Limb (tissue), 2 donors: ENCODE results near the gene SFXN5.
"Not testable (repeated sequence)": the region's sequence is repeated elsewhere in the genome, so short reads cannot be mapped to it uniquely, and the experiment has no call there.

Source experiments
- DNase-seq, 2 donors: peaks; one replicate each; pipeline ENCODE4 v3.0.0-alpha.2; 2016; ENCODE audit errors: extremely low spot score in 2 of 2

SFXN5 gene

DNA sequence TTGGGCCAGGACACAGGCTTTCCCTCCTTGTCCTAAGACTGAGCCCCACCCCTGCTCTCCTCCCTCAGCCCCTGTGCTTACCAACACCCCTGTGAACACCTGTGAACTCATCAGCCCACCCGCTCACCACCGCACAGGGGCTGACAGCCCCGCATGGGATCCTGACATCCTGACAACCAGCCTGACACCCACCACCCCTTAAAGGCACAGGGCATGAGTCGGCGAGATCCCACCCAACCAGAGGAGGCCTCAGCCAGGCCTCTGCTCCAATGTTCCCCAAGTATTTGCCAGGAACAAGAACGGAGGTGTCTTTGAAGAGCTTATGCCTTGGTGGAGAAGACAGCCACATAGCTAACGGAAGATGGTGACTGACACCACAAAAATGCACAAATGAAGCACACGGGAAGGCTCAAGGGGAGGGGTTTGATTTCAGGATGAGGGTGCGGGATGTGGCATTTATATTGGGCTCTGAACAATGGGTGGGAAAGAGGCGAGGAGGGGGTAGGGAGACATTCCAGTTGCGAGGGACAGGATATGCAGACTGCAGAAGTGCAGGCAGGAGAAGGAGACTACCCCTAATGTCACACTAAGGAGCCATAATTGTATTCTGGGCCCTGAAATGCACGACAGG lies 30.2 kb upstream of the SFXN5 start:
- no peak for DNase-seq

GRCh38 chr2:73100956-73101355 lies 29.4 kb upstream of the SFXN5 start:
- DNase-seq: no peak

DNA sequence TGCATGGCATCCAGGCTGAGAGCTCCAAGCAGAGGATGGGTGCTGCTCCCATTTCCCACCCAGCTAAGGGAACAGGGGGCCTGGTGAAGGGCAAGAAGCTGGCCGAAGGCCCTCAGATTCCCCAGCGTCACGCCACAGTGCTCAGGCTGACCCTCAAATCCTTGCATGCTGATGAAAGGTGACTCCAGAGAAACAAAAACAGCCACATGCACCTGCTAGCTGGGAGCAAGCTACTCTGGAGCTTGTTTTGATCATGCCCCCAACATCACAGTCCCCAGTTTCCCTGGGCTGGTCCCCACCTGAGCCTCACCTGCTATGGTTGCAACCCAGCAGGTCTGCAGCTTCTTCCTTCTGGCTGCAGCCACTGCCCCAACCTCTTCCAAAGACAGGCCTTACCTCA lies 28.0 kb upstream of the SFXN5 start:
- no peak for DNase-seq

DNA sequence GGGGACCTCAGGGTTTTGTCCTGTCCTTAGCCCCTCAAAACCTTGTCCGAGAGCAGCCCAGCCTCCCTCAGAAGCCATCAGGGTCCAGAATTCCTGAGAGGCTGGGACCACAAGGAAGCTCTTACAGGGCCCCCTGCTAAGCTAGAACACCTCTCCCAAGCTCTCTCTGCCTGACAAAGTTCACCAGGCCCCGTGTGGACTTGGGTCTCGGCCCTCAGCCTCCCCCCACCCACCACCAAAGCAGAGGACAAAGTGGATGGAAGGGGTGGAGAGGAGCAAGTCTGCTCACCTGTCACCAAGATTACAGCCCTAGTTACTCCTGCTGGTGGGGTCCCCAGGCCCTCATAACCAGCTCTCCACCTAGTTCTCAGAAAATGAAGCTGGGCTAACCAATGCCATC lies 24.4 kb upstream of the SFXN5 start:
- DNase-seq: no peak

- DNase-seq: not testable (repeated sequence)
These were observed 22.2 kb upstream of the SFXN5 start for GRCh38 chr2:73093601-73094218.

DNA sequence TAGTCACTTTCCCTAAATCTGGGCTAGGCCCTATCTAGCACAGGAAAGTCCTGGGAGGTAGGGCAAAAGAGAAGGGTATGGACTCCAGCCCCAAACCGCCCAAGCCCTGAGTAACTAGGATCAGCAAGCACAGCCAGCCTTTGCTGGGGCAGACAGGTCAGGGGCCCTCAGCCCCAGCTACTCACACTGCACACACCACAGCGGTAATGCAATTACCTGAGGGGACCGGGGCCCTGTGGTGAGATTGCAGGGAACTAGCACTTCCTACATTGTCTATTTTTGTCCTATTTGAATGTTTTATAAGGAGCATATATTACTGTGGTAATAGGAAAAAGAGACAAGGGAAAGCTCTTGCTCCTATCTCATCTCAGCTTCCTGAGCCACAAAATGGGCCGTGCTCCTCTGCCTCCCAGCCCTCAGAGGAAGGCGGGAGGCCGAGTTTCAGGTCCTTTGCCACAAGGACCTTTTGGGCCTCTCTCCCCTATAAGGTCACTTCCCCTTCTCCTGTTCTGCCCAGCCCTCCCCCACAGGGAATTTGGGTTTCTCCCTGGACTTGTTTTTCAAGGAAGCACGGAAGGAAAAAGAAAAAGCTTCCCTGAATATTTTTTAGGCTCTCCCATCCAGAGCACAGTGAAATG lies 20.8 kb upstream of the SFXN5 start:
- no peak for DNase-seq

DNA sequence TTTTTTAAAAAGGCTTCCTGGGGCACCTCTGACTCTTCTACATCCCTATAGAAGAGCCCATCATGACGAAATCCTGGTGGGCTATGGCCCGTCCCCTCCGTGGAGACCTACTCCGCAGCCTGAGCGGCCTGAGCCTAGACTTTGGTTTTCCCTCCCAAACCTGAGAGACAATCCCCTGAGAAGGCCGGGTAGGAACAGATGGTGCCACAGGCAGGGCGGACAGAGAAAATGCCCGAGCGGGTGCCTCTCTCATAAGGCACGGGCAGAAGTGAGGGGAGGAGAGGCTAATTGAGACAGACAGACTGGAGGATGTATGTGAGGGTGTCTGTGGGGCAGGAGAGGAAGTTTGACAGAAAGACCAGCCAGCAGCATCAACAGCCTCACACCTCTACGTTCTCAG lies 20.2 kb upstream of the SFXN5 start:
- no peak for DNase-seq

- DNase-seq: no peak
These were observed 19.7 kb upstream of the SFXN5 start for GRCh38 chr2:73091164-73091563.

- DNase-seq: peak; percentile 48 to 57
These were observed 17.9 kb upstream of the SFXN5 start for GRCh38 chr2:73089270-73090030.

GRCh38 chr2:73088703-73089102 lies 17.2 kb upstream of the SFXN5 start:
- no peak for DNase-seq

- no peak for DNase-seq
These were observed 16.7 kb upstream of the SFXN5 start for GRCh38 chr2:73088211-73088610.

DNA sequence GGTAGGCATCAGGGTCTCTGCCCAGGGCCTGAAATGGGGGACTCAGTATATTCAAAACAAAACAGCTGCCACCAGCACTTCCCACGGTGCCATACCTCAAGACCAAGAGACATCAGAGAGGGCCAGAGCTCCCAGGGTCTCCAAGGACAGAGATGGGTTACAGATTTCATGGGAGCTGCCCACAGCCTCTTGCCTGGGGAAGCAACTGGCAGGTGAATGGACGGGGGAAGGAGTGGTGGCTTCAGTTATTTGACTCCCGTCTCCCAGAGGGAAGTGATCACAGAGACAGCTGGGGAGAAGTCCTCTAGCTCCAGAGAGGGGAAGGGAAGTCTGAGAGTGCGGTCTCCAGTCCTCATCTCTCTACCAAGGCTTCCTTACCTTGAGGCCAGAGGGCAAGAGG lies 15.8 kb upstream of the SFXN5 start:
- DNase-seq: no peak

DNA sequence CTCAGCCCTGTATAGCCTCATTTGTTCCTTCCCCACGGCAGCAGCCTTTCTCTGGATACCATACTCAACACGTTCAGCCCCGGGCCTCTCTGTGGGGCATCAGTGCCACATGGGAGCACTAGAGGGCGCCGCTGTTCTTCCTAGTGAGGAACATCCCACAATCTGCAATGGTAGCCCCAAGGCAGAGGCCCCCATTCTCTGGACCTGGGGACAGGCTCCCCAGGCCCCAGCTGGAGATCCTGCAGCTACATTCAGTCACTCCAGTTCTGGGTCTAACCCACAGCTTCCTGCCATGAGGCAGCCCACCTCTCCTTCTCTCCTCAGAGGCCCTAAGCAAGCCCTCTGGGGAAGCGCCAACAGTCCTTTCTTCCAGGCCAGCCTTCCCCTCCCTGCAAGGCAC lies 14.2 kb upstream of the SFXN5 start:
- peak; percentile 67 to 83 for DNase-seq

DNA sequence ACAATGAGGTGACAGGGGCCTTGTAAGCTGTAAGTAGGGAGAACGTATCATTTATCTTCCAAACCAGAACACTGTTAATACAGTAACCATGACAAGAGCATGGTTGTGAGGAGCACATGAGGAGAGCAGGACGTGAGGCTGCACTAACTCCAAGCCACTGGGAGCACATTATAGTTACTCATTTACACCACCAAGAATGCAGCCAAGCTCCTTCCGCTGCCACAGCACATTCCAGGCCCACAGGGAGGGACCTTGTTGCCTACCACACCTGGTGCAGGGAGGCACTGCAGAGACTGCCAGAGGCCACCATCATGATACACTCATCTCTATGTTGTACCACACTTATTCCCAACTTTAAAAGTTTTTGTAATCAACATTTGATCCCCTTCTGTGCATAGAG lies 13.5 kb upstream of the SFXN5 start:
- no peak for DNase-seq

DNA sequence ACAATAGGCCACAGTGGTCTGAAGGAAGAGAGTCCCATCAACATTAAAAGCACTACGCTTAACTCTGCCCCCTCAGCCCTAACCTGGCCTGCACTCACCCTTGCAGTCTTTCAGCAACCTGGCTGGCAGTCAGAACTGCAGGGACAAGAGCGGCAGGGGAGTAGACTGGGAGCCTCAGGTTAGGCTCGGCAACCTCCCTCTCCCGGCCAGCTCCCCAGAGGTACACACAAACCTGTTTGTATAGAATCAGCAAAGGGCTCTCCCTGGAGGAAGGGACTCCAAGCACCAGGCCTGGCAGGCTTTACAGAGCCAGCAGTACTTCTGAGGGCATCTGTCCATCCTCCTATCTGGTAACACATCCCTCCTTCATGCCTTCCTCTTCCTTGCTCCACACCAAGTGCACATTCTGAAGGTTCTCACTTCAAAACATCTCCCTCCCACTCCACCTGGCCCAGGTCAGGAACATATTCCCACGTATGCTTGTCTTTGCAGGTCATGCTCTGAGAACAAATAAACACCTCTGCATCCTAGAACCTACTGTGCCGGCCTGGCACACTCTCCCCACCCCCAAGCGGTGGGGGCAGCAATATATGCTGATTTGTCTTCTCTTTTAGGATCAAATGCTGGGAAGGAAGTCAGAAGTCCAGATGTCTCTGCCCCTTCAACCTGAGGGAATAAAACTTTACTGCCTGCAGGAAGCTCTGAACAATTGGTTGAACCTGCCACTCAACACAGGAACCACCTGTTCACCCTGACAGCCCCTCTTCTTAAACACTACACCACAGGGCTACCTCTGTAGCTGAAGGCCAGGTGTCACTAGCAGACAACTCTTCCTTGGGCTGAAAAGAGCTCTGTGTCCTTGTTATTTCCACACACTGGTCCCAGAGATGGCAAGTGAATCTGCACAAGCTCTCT lies 12.6 kb upstream of the SFXN5 start:
- DNase-seq: no peak

GRCh38 chr2:73082523-73083410 lies 11.3 kb upstream of the SFXN5 start:
- no peak for DNase-seq

- no peak for DNase-seq
These were observed 9.7 kb upstream of the SFXN5 start for GRCh38 chr2:73081181-73081671.

GRCh38 chr2:73080321-73081131 lies 9.0 kb upstream of the SFXN5 start:
- DNase-seq: no peak

DNA sequence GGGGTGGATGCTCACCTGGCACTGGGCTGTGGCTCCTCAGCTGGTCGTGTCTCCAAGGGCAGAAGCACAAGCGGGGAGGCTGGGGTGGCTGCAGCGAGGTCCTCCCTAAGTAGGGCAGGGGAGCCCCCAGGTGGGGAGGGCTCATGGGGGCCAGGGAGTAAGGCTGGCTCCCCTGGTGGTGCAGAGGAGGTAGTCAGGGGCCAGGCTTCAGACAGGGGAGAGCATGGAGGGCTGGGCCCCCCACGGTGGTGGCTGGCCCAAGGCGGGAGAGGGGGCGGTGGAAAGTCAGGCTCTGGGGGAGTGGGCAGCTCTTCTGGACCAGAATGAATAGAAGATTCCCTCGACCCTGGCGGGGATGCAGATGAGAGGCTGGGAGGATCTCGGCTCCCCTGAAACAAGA lies 8.1 kb upstream of the SFXN5 start:
- no peak for DNase-seq
